IPS-15b (cell line): Measurements from ENCODE around the gene PXYLP1.

ENCODE experiments used
- H3K27me3 ChIP-seq: one replicate; pipeline ENCODE4 v1.6.1; 2013; ENCODE audit warnings: low read length; ENCODE audit not compliant: control insufficient read depth, insufficient read depth
- H3K36me3 ChIP-seq: one replicate; pipeline ENCODE4 v1.6.1; 2013; ENCODE audit warnings: low read length; ENCODE audit not compliant: control insufficient read depth, insufficient read depth
- H3K4me1 ChIP-seq: one replicate; pipeline ENCODE4 v1.6.1; 2013; ENCODE audit warnings: mild to moderate bottlenecking, low read length; ENCODE audit not compliant: control insufficient read depth, insufficient read depth
- H3K4me3 ChIP-seq: one replicate; pipeline ENCODE4 v1.5.1; 2013; ENCODE audit warnings: low read depth, low read length
- H3K9ac ChIP-seq: one replicate; pipeline ENCODE4 v1.6.1; 2013; ENCODE audit warnings: low read depth, mild to moderate bottlenecking, low read length
- H3K9me3 ChIP-seq: one replicate; pipeline ENCODE4 v1.6.1; 2013; ENCODE audit warnings: mild to moderate bottlenecking, low read length; ENCODE audit not compliant: control insufficient read depth, insufficient read depth

The PXYLP1 gene

GRCh38 chr3:141212101-141212500 is 19.5 kb upstream of the PXYLP1 start:
- Histone ChIP-seq H3K36me3 (no peaks in the 10 kb centered on the region), H3K9ac (no peak overlapping the region), H3K4me1 (no peaks in the 10 kb centered on the region), H3K4me3 (no peak overlapping the region), H3K9me3 (no peaks in the 10 kb centered on the region), H3K27me3 (no peaks in the 10 kb centered on the region)

GRCh38 chr3:141212555-141212954 is 19.1 kb upstream of the PXYLP1 start:
- no peaks in the 10 kb centered on the region for H3K9me3 ChIP-seq
- no peaks in the 10 kb centered on the region for H3K36me3 ChIP-seq
- H3K4me3 ChIP-seq: no peak overlapping the region
- H3K27me3 ChIP-seq: no peaks in the 10 kb centered on the region
- H3K4me1 ChIP-seq: no peaks in the 10 kb centered on the region
- no peak overlapping the region for H3K9ac ChIP-seq

GRCh38 chr3:141216975-141217374 is 14.7 kb upstream of the PXYLP1 start:
- Histone ChIP-seq H3K27me3 (no peaks in the 10 kb centered on the region), H3K36me3 (no peaks in the 10 kb centered on the region), H3K4me1 (no peaks in the 10 kb centered on the region), H3K4me3 (no peak overlapping the region), H3K9me3 (no peaks in the 10 kb centered on the region), H3K9ac (no peak overlapping the region)

- H3K9me3 ChIP-seq: no peaks in the 10 kb centered on the region
- H3K4me1 ChIP-seq: no peaks in the 10 kb centered on the region
- H3K27me3 ChIP-seq: no peaks in the 10 kb centered on the region
- H3K9ac ChIP-seq: no peak overlapping the region
- no peaks in the 10 kb centered on the region for H3K36me3 ChIP-seq
- no peak overlapping the region for H3K4me3 ChIP-seq
Observed at GRCh38 chr3:141217389-141217788, 14.2 kb upstream of the PXYLP1 start.

- Histone ChIP-seq H3K9me3 (no peaks in the 10 kb centered on the region), H3K36me3 (no peaks in the 10 kb centered on the region), H3K4me3 (no peak overlapping the region), H3K27me3 (no peaks in the 10 kb centered on the region), H3K4me1 (no peaks in the 10 kb centered on the region), H3K9ac (no peak overlapping the region)
Observed at GRCh38 chr3:141218162-141218835, 13.3 kb upstream of the PXYLP1 start.

GRCh38 chr3:141218926-141219325 is 12.7 kb upstream of the PXYLP1 start:
- no peaks in the 10 kb centered on the region for H3K4me1 ChIP-seq
- no peak overlapping the region for H3K4me3 ChIP-seq
- no peaks in the 10 kb centered on the region for H3K27me3 ChIP-seq
- H3K36me3 ChIP-seq: no peaks in the 10 kb centered on the region
- H3K9ac ChIP-seq: no peak overlapping the region
- H3K9me3 ChIP-seq: no peaks in the 10 kb centered on the region

- H3K4me3 ChIP-seq: no peak overlapping the region
- no peaks in the 10 kb centered on the region for H3K36me3 ChIP-seq
- H3K4me1 ChIP-seq: peaks cover 13% of the 10 kb centered on the region
- H3K27me3 ChIP-seq: no peaks in the 10 kb centered on the region
- H3K9me3 ChIP-seq: no peaks in the 10 kb centered on the region
- H3K9ac ChIP-seq: no peak overlapping the region
Observed at GRCh38 chr3:141223673-141224166, 7.9 kb upstream of the PXYLP1 start.

- Histone ChIP-seq H3K9me3 (no peaks in the 10 kb centered on the region), H3K4me3 (no peak overlapping the region), H3K4me1 (peaks cover 22% of the 10 kb centered on the region), H3K27me3 (peaks cover 16% of the 10 kb centered on the region), H3K9ac (no peak overlapping the region), H3K36me3 (no peaks in the 10 kb centered on the region)
Observed at GRCh38 chr3:141225939-141226338, 5.7 kb upstream of the PXYLP1 start.

GRCh38 chr3:141227216-141227615 is 4.4 kb upstream of the PXYLP1 start:
- Histone ChIP-seq H3K9ac (no peak overlapping the region), H3K4me1 (peaks cover 22% of the 10 kb centered on the region), H3K27me3 (peaks cover 16% of the 10 kb centered on the region), H3K36me3 (no peaks in the 10 kb centered on the region), H3K9me3 (no peaks in the 10 kb centered on the region), H3K4me3 (no peak overlapping the region)

GRCh38 chr3:141227752-141228151 is 3.9 kb upstream of the PXYLP1 start:
- no peak overlapping the region for H3K9ac ChIP-seq
- no peak overlapping the region for H3K4me3 ChIP-seq
- peaks cover 18% of the 10 kb centered on the region for H3K27me3 ChIP-seq
- peaks cover 22% of the 10 kb centered on the region for H3K4me1 ChIP-seq
- no peaks in the 10 kb centered on the region for H3K36me3 ChIP-seq
- no peaks in the 10 kb centered on the region for H3K9me3 ChIP-seq

- H3K4me1 ChIP-seq: peaks cover 22% of the 10 kb centered on the region
Observed at GRCh38 chr3:141228395-141228794, 3.2 kb upstream of the PXYLP1 start.

GRCh38 chr3:141229132-141229531 is 2.5 kb upstream of the PXYLP1 start:
- H3K9ac ChIP-seq: no peak overlapping the region
- no peaks in the 10 kb centered on the region for H3K9me3 ChIP-seq
- no peak overlapping the region for H3K4me3 ChIP-seq
- H3K4me1 ChIP-seq: peaks cover 22% of the 10 kb centered on the region
- H3K27me3 ChIP-seq: peaks cover 20% of the 10 kb centered on the region
- H3K36me3 ChIP-seq: no peaks in the 10 kb centered on the region

More at GRCh38 chr3:141228395-141228794, 3.2 kb upstream of the PXYLP1 start:
- no peak overlapping the region for H3K9ac ChIP-seq
- H3K27me3 ChIP-seq: peaks cover 20% of the 10 kb centered on the region
- no peak overlapping the region for H3K4me3 ChIP-seq
- no peaks in the 10 kb centered on the region for H3K36me3 ChIP-seq
- no peaks in the 10 kb centered on the region for H3K9me3 ChIP-seq
